Activated naive CD8-positive, alpha-beta T cell treated with anti-CD3 and anti-CD28 coated beads, Interleukin-2, amount 50 U/mL, for 24 hours (primary cell): Measurements from ENCODE around the gene HOXB5.
A peak's percentile ranks its signal among the peaks of the same experiment; 100 is the strongest.

Experiments
- ATAC-seq: fragments of 150-1000 bp; cut with Tn5 transposase; one replicate; pipeline ENCODE4 v1.10.0; 2021
- DNase-seq: peaks from one replicate; pipeline ENCODE4 v3.0.0; 2021
- H3K27ac Mint-ChIP-seq: one replicate; pipeline ENCODE4 v1.8.0; 2021; ENCODE audit warnings: mild to moderate bottlenecking, mixed read lengths
- H3K27me3 Mint-ChIP-seq: one replicate; pipeline ENCODE4 v1.8.0; 2021; ENCODE audit warnings: mixed read lengths
- H3K36me3 Mint-ChIP-seq: one replicate; pipeline ENCODE4 v1.8.0; 2021; ENCODE audit warnings: low read depth, mixed read lengths
- H3K4me1 Mint-ChIP-seq: one replicate; pipeline ENCODE4 v1.8.0; 2021; ENCODE audit warnings: mixed read lengths
- H3K4me3 Mint-ChIP-seq: one replicate; pipeline ENCODE4 v1.8.0; 2021; ENCODE audit warnings: mild to moderate bottlenecking, moderate library complexity, mixed read lengths
- H3K9me3 Mint-ChIP-seq: one replicate; pipeline ENCODE4 v1.8.0; 2021; ENCODE audit warnings: mixed read lengths

Gene HOXB5

GRCh38 chr17:48565925-48566710 lies 27.5 kb downstream of the HOXB5 start:
- H3K36me3 Mint-ChIP-seq = no peaks in the 10 kb centered on the region
- no peak for ATAC-seq
- H3K27ac Mint-ChIP-seq = no peak overlapping the region
- no peak for DNase-seq
- H3K4me3 Mint-ChIP-seq = no peak overlapping the region
- H3K4me1 Mint-ChIP-seq = peaks cover 4% of the 10 kb centered on the region
- no peaks in the 10 kb centered on the region for H3K9me3 Mint-ChIP-seq
- peaks cover 37% of the 10 kb centered on the region for H3K27me3 Mint-ChIP-seq

- ATAC-seq (no peak), DNase-seq (no peak)
- no peaks in the 10 kb centered on the region for H3K9me3 Mint-ChIP-seq
- H3K27ac Mint-ChIP-seq = no peak overlapping the region
- H3K4me3 Mint-ChIP-seq = no peak overlapping the region
- peaks cover 4% of the 10 kb centered on the region for H3K4me1 Mint-ChIP-seq
- peaks cover 39% of the 10 kb centered on the region for H3K27me3 Mint-ChIP-seq
- no peaks in the 10 kb centered on the region for H3K36me3 Mint-ChIP-seq
These were observed 28.5 kb downstream of the HOXB5 start for GRCh38 chr17:48565022-48565554.

- Mint-ChIP-seq H3K9me3 (no peaks in the 10 kb centered on the region), H3K4me1 (peaks cover 4% of the 10 kb centered on the region), H3K27ac (no peak overlapping the region), H3K27me3 (peaks cover 36% of the 10 kb centered on the region), H3K4me3 (no peak overlapping the region), H3K36me3 (no peaks in the 10 kb centered on the region)
- no peak for DNase-seq
- peak; percentile 36 for ATAC-seq
These were observed 29.2 kb downstream of the HOXB5 start for GRCh38 chr17:48564188-48565021.

GRCh38 chr17:48563867-48564187 lies 29.8 kb downstream of the HOXB5 start:
- Mint-ChIP-seq H3K27ac (no peak overlapping the region), H3K4me3 (no peak overlapping the region), H3K36me3 (no peaks in the 10 kb centered on the region), H3K27me3 (peaks cover 36% of the 10 kb centered on the region), H3K4me1 (peaks cover 4% of the 10 kb centered on the region), H3K9me3 (no peaks in the 10 kb centered on the region)
- DNase-seq (no peak), ATAC-seq (no peak)

- Mint-ChIP-seq H3K27ac (no peak overlapping the region), H3K27me3 (peaks cover 33% of the 10 kb centered on the region), H3K4me1 (peaks cover 2% of the 10 kb centered on the region), H3K9me3 (no peaks in the 10 kb centered on the region), H3K4me3 (no peak overlapping the region), H3K36me3 (no peaks in the 10 kb centered on the region)
- ATAC-seq = no peak
- DNase-seq = no peak
These were observed 30.2 kb downstream of the HOXB5 start for GRCh38 chr17:48563385-48563838.

GRCh38 chr17:48562934-48563333 lies 30.6 kb downstream of the HOXB5 start:
- Mint-ChIP-seq H3K27me3 (peaks cover 34% of the 10 kb centered on the region), H3K4me1 (no peaks in the 10 kb centered on the region), H3K36me3 (no peaks in the 10 kb centered on the region), H3K27ac (no peak overlapping the region), H3K4me3 (no peak overlapping the region), H3K9me3 (no peaks in the 10 kb centered on the region)
- DNase-seq = no peak
- no peak for ATAC-seq

GRCh38 chr17:48561884-48562810 lies 31.4 kb downstream of the HOXB5 start:
- Mint-ChIP-seq H3K36me3 (no peaks in the 10 kb centered on the region), H3K9me3 (no peaks in the 10 kb centered on the region), H3K27ac (no peak overlapping the region), H3K4me3 (no peak overlapping the region), H3K27me3 (peaks cover 35% of the 10 kb centered on the region), H3K4me1 (no peaks in the 10 kb centered on the region)
- DNase-seq = no peak
- no peak for ATAC-seq

- H3K36me3 Mint-ChIP-seq = no peaks in the 10 kb centered on the region
- H3K27me3 Mint-ChIP-seq = peaks cover 51% of the 10 kb centered on the region
- peaks cover 6% of the 10 kb centered on the region for H3K4me1 Mint-ChIP-seq
- no peak overlapping the region for H3K4me3 Mint-ChIP-seq
- H3K27ac Mint-ChIP-seq = no peak overlapping the region
- ATAC-seq (no peak), DNase-seq (no peak)
- no peaks in the 10 kb centered on the region for H3K9me3 Mint-ChIP-seq
These were observed 33.5 kb downstream of the HOXB5 start for GRCh38 chr17:48559840-48560817.

GRCh38 chr17:48559122-48559839 lies 34.3 kb downstream of the HOXB5 start:
- H3K36me3 Mint-ChIP-seq = no peaks in the 10 kb centered on the region
- H3K4me1 Mint-ChIP-seq = peaks cover 9% of the 10 kb centered on the region
- DNase-seq (no peak), ATAC-seq (no peak)
- no peak overlapping the region for H3K27ac Mint-ChIP-seq
- no peak overlapping the region for H3K4me3 Mint-ChIP-seq
- peaks cover 50% of the 10 kb centered on the region for H3K27me3 Mint-ChIP-seq
- H3K9me3 Mint-ChIP-seq = no peaks in the 10 kb centered on the region

GRCh38 chr17:48558831-48559121 lies 34.8 kb downstream of the HOXB5 start:
- Mint-ChIP-seq H3K4me3 (no peak overlapping the region), H3K4me1 (peaks cover 9% of the 10 kb centered on the region), H3K27ac (no peak overlapping the region), H3K9me3 (no peaks in the 10 kb centered on the region), H3K27me3 (peaks cover 51% of the 10 kb centered on the region), H3K36me3 (no peaks in the 10 kb centered on the region)
- DNase-seq = no peak
- no peak for ATAC-seq

- Mint-ChIP-seq H3K27ac (no peak overlapping the region), H3K4me3 (no peak overlapping the region), H3K27me3 (peaks cover 47% of the 10 kb centered on the region), H3K9me3 (no peaks in the 10 kb centered on the region), H3K4me1 (peaks cover 9% of the 10 kb centered on the region), H3K36me3 (no peaks in the 10 kb centered on the region)
- DNase-seq (no peak), ATAC-seq (no peak)
These were observed 35.3 kb downstream of the HOXB5 start for GRCh38 chr17:48558057-48558830.

GRCh38 chr17:48556576-48557401 lies 36.8 kb downstream of the HOXB5 start:
- Mint-ChIP-seq H3K36me3 (no peaks in the 10 kb centered on the region), H3K4me1 (peaks cover 9% of the 10 kb centered on the region), H3K9me3 (no peaks in the 10 kb centered on the region), H3K27me3 (peaks cover 36% of the 10 kb centered on the region), H3K4me3 (no peak overlapping the region), H3K27ac (no peak overlapping the region)
- ATAC-seq (no peak), DNase-seq (no peak)
